ENCODE data around the gene ATP11A.

DNA sequence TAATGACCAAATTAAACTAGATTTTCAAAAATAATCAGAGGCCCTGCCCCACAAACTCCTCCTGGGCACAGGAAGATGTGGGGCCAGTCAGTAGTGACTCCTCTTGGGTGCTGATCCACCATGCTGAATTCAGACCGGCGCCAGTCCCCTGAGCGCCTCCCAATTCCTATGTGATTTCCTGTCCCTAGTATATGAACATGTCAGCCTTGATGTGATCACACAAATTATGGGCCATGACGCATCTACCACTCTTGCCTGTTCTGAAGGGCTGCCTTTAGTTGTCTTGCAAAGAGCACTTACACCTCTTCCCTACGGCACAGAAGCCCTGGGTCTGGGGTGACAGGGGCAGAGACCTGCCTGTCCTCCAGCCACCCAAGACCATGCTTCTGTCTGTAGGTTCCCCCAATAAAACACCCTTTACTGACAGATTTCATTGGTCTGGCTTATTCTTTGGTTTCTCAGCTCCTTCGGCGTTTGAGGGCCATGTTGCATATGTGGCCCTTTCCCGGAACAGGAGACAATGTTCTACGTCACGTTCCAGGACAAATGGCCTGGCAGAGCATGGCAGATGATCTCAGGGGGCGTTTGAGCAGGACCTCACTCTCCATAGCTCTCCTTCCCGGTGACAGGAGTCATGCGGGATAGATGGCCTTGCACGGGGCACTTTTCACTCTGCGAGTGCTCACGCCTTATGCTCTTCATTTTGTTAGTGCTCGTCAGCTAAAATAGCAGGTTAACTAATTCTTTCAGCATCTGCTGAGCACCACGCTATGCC, 5.6 kb upstream of the ATP11A start:
- TF ChIP-seq, protein P1, sequence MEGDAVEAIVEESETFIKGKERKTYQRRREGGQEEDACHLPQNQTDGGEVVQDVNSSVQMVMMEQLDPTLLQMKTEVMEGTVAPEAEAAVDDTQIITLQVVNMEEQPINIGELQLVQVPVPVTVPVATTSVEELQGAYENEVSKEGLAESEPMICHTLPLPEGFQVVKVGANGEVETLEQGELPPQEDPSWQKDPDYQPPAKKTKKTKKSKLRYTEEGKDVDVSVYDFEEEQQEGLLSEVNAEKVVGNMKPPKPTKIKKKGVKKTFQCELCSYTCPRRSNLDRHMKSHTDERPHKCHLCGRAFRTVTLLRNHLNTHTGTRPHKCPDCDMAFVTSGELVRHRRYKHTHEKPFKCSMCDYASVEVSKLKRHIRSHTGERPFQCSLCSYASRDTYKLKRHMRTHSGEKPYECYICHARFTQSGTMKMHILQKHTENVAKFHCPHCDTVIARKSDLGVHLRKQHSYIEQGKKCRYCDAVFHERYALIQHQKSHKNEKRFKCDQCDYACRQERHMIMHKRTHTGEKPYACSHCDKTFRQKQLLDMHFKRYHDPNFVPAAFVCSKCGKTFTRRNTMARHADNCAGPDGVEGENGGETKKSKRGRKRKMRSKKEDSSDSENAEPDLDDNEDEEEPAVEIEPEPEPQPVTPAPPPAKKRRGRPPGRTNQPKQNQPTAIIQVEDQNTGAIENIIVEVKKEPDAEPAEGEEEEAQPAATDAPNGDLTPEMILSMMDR (IDR thresholded peaks at IDR 0.05; ENCODE audit: low read length), result no peak
- no peak for TF ChIP-seq EZH2 (optimal IDR thresholded peaks at IDR 0.05; ENCODE audit: low read depth, low read length)
- no peak for TF ChIP-seq EZH2phosphoT487 (IDR thresholded peaks at IDR 0.05; ENCODE audit: low read length)
